K562 (cell line): Measurements from ENCODE around the gene UHRF1. TPM values are rescaled to one million over a fixed set of nuclear protein-coding genes. Genes with fewer than 3 reads are reported as not detected.

Experiments
- ARID2 ChIP-seq: fragments of 450-650 bp; IDR thresholded peaks from 2 replicates; pipeline ENCODE4 v1.6.1; 2017; ENCODE audit warnings: antibody characterized with exemption, mild to moderate bottlenecking
- BRD9 ChIP-seq: fragments of 450-650 bp; IDR thresholded peaks from 2 replicates; pipeline ENCODE4 v1.6.1; 2018; ENCODE audit warnings: low read depth; ENCODE audit not compliant: partially characterized antibody
- CAMTA2 ChIP-seq: fragments of 250-450 bp; sonication (Bioruptor Pico); conservative IDR thresholded peaks from 2 replicates; pipeline ENCODE4 v1.5.1; 2022
- EP400 ChIP-seq: fragments of 450-650 bp; IDR thresholded peaks from 2 replicates; pipeline ENCODE4 v1.6.1; 2017; ENCODE audit warnings: antibody characterized with exemption, mild to moderate bottlenecking, moderate library complexity
- MAZ ChIP-seq, 2 experiments: fragments of 450-650 bp in 1 of 2; sonication (generic) in 1 of 2; formaldehyde crosslinking; IDR thresholded peaks in 1 of 2; conservative IDR thresholded peaks in 1 of 2; 2 replicates each; pipeline versions ENCODE4 v1.4.0 to v1.5.0; 2020; ENCODE audit warnings: mild to moderate bottlenecking in 1 of 2, missing genetic modification reagents in 1 of 2
- NFATC3 ChIP-seq: fragments of 450-650 bp; IDR thresholded peaks from 2 replicates; pipeline ENCODE4 v1.6.1; 2017; ENCODE audit warnings: mild to moderate bottlenecking
- PHF20 ChIP-seq: fragments of 450-650 bp; IDR thresholded peaks from 2 replicates; pipeline ENCODE4 v1.6.1; 2018; ENCODE audit not compliant: partially characterized antibody
- RNF2 ChIP-seq: sonication (generic); IDR thresholded peaks from 2 replicates; pipeline ENCODE4 v1.6.1; 2016
- SIN3A ChIP-seq, 2 experiments: fragments of 150-350 bp in 1 of 2; IDR thresholded peaks; 2 replicates each; pipeline ENCODE4 v1.6.1; 2011 to 2016; ENCODE audit warnings: borderline replicate concordance in 2 of 2, low read depth in 2 of 2, low read length in 2 of 2, mild to moderate bottlenecking in 2 of 2, moderate library complexity in 2 of 2; ENCODE audit not compliant: control insufficient read depth in 1 of 2
- STAT5B ChIP-seq: fragments of 250-450 bp; sonication (Bioruptor Pico); IDR thresholded peaks from 2 replicates; pipeline ENCODE4 v1.8.0; 2021; ENCODE audit warnings: mild to moderate bottlenecking, inconsistent platforms
- TBL1XR1 ChIP-seq, 2 experiments: IDR thresholded peaks; 2 replicates each; pipeline ENCODE4 v1.6.1; 2012; ENCODE audit warnings: improper control_type of control experiment in 2 of 2, low read length in 2 of 2, mild to moderate bottlenecking in 1 of 2
- TEAD4 ChIP-seq, 2 experiments: sonication (generic) in 1 of 2; formaldehyde crosslinking in 1 of 2; IDR thresholded peaks; 2 replicates each; pipeline versions ENCODE4 v1.6.1 to v1.8.0; 2012 to 2022; ENCODE audit warnings: borderline replicate concordance in 1 of 2, inconsistent platforms in 1 of 2, low read length in 1 of 2, mild to moderate bottlenecking in 1 of 2, missing genetic modification reagents in 1 of 2
- polyA plus RNA-seq, 8 experiments: library from polyadenylated mRNA; depleted of rRNA in 4 of 8; stranded (reverse) in 5 of 8; unstranded in 3 of 8; fragments of >200 nt; fragmentation: Nextera tagmentation in 2 of 8; fragmentation: Illumina TruSeq in 1 of 8; extraction: Ambion mirVana in 2 of 8; extraction: Trizol in 1 of 8; gene quantifications; 2 replicates each; pipeline versions ENCODE4 v1.2.1 to v1.2.3, GENCODE V29; 2011 to 2014; ENCODE audit warnings: inconsistent platforms in 1 of 8, missing spikeins in 1 of 8
- total RNA-seq, 7 experiments: library from RNA; depleted of rRNA in 6 of 7; stranded (reverse); fragments of >200 nt in 6 of 7; fragmentation: Illumina TruSeq in 2 of 7; extraction: Trizol in 2 of 7; gene quantifications; 2 replicates each; pipeline versions ENCODE4 v1.2.1 to v1.2.3, GENCODE V29; 2011 to 2021; ENCODE audit warnings: low replicate concordance in 1 of 7
- TF ChIP-seq, protein P1 (sequence below): sonication (generic); formaldehyde crosslinking; IDR thresholded peaks from 2 replicates; pipeline ENCODE4 v1.8.0; 2022; ENCODE audit warnings: mild to moderate bottlenecking, missing genetic modification reagents

Gene UHRF1
- total and polyA plus RNA-seq, 9 of the 15 experiments (the other 6 are each of a cell fraction or from before 2014, with no cell fraction given): 6.0 to 101 (median 30.9) TPM

DNA sequence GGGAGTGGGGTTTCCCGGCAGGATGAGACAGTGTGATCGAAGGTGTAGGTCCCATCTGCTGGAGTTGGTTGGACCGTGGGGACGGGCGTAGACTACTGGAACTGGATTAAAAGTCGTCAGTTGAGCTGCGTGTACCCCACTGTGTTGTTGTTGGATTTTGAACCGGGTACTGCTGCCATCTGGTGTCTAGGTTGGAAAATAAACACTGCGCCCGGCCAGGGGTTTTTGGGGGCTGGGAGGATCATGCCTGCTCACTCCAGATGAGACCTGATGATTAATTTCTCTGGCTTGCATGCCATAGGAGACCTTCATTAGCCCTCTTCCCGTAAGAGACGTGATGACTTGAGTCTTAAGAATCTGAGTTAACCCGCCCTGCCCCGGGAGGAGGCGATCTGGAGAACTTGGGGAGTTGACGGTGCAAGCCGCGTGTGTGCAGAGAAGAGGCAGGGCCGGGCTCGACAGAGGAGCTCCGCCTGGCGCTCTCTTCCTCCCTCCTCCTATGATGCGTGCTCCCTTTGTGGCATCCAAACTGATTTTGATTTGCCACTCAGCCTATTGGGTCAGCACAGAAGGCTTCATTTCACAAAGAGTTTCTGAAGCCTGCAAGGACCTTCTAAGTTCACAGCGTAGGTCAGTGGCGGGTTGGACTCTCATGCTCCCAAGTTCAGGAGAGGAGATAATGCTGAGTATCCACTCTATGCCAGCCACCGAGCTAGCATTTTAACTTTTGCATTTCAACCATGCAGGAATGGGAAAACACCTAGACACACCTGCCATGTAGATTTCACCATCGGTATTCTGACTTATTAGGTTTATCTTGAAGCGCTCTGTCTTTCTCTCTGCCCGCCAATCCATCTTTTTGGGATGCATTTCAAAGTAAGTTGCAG lies 2.7 kb downstream of the UHRF1 start (continued):
- TF ChIP-seq EP400 (peak; percentile 43; the same call in 1 of the 2 replicates), SIN3A (IDR thresholded peaks at IDR 0.05; ENCODE audit: borderline replicate concordance in 2 of 2, control insufficient read depth in 1 of 2, low read depth in 2 of 2, low read length in 2 of 2) (peak in 1 of 2 experiments; percentile 5; a peak in 1 of 4 replicates), STAT5B (CRISPR knock-in tag) (no peak), MAZ (CRISPR knock-in tag; conservative IDR thresholded peaks at IDR 0.05 in 1 of 2, IDR thresholded peaks at IDR 0.05 in 1 of 2) (peak in 1 of 2 experiments; percentile 73; a peak in 2 of 4 replicates), TEAD4 (IDR thresholded peaks at IDR 0.05; ENCODE audit: low read length) (no peak), TEAD4 (CRISPR knock-in tag; IDR thresholded peaks at IDR 0.05; ENCODE audit: borderline replicate concordance) (no peak), NFATC3 (no peak), RNF2 (no peak), PHF20 (no peak), TBL1XR1 (IDR thresholded peaks at IDR 0.05; ENCODE audit: low read length in 2 of 2) (no peak), BRD9 (peak; percentile 63), CAMTA2 (CRISPR knock-in tag) (no peak), ARID2 (0 out of 2 replicates have a peak, but pooled peaks have one; percentile 38)
- TF ChIP-seq, protein P1, sequence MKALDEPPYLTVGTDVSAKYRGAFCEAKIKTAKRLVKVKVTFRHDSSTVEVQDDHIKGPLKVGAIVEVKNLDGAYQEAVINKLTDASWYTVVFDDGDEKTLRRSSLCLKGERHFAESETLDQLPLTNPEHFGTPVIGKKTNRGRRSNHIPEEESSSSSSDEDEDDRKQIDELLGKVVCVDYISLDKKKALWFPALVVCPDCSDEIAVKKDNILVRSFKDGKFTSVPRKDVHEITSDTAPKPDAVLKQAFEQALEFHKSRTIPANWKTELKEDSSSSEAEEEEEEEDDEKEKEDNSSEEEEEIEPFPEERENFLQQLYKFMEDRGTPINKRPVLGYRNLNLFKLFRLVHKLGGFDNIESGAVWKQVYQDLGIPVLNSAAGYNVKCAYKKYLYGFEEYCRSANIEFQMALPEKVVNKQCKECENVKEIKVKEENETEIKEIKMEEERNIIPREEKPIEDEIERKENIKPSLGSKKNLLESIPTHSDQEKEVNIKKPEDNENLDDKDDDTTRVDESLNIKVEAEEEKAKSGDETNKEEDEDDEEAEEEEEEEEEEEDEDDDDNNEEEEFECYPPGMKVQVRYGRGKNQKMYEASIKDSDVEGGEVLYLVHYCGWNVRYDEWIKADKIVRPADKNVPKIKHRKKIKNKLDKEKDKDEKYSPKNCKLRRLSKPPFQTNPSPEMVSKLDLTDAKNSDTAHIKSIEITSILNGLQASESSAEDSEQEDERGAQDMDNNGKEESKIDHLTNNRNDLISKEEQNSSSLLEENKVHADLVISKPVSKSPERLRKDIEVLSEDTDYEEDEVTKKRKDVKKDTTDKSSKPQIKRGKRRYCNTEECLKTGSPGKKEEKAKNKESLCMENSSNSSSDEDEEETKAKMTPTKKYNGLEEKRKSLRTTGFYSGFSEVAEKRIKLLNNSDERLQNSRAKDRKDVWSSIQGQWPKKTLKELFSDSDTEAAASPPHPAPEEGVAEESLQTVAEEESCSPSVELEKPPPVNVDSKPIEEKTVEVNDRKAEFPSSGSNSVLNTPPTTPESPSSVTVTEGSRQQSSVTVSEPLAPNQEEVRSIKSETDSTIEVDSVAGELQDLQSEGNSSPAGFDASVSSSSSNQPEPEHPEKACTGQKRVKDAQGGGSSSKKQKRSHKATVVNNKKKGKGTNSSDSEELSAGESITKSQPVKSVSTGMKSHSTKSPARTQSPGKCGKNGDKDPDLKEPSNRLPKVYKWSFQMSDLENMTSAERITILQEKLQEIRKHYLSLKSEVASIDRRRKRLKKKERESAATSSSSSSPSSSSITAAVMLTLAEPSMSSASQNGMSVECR (CRISPR knock-in tag): no peak
